AG04450 (cell line): ENCODE results near the gene ST6GALNAC2. TPM values are rescaled to one million over a fixed set of nuclear protein-coding genes. Genes with fewer than 3 reads are reported as not detected.

ENCODE experiments used
- CTCF ChIA-PET: fragments of 300-600, 350-600 bp; formaldehyde crosslinking; extraction: SDS; loops from one replicate; lab custom pipeline; 2022; ENCODE audit warnings: antibody characterized with exemption, inconsistent platforms; lab: Charles Lee
- POLR2A ChIA-PET: fragments of 350-600 bp; formaldehyde crosslinking; extraction: SDS; loops from one replicate; lab custom pipeline; 2021; ENCODE audit warnings: antibody characterized with exemption, inconsistent platforms; lab: Yijun Ruan, JAX
- DNase-seq: peaks from one replicate; pipeline ENCODE4 v3.0.0-alpha.2; 2011; ENCODE audit warnings: low read depth, low spot score
- H3K27ac ChIP-seq: one replicate; pipeline ENCODE4 v1.5.1; 2012; ENCODE audit warnings: low read depth, low read length, control low read depth
- H3K27me3 ChIP-seq: one replicate; pipeline ENCODE4 v1.6.0; 2012; ENCODE audit warnings: low read length; ENCODE audit not compliant: control insufficient read depth, insufficient read depth
- H3K4me3 ChIP-seq: 2 replicates; pipeline ENCODE4 v1.5.1; 2011; ENCODE audit warnings: mild to moderate bottlenecking, low read depth, low read length, control low read depth
- H3K9me3 ChIP-seq: 2 replicates; pipeline ENCODE4 v1.5.1; 2012; ENCODE audit warnings: low read length; ENCODE audit not compliant: control insufficient read depth, insufficient read depth
- CTCF ChIP-seq: IDR thresholded peaks from 2 replicates; pipeline ENCODE4 v1.5.1; 2011; ENCODE audit warnings: low read depth, low read length, control low read depth, inconsistent platforms
- polyA plus RNA-seq: library from polyadenylated mRNA; depleted of rRNA; stranded (reverse); fragments of >200 nt; gene quantifications from 2 replicates; pipeline ENCODE4 v1.2.3, GENCODE V29; 2011

ST6GALNAC2 gene
- polyA plus RNA-seq, 1 experiment = 0.36 TPM

DNA sequence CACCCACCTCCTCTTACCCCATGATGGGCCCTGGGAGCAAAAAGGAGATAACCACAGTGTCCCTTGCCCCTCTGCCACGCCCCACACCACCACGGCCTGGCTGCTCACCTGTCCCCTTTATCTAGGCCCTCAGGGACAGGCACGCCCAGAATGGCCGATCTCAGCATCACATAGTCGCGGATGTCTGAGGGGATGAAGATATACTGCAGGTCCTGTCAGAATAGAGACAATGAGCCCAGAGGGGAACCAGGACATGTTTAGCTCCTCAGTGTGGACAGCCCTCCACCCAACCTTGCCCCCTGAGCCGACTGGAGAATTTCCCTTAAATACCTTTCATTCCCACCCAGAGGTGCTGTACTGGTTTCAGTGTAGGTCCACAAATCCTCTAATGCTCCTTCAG, 15.2 kb downstream of the ST6GALNAC2 start:
- DNase-seq = no peak
- H3K27ac ChIP-seq = no peak overlapping the region
- POLR2A ChIA-PET = no interaction called here
- peaks cover 12% of the 10 kb centered on the region for H3K9me3 ChIP-seq
- no peak overlapping the region for H3K4me3 ChIP-seq
- TF ChIP-seq CTCF = no peak
- CTCF ChIA-PET = interaction anchor here (1.6 kb wide), 1 partner anchor 53 kb away, joined by 6 read pairs; no protein-coding TSS in a partner anchor
- no peaks in the 10 kb centered on the region for H3K27me3 ChIP-seq

DNA sequence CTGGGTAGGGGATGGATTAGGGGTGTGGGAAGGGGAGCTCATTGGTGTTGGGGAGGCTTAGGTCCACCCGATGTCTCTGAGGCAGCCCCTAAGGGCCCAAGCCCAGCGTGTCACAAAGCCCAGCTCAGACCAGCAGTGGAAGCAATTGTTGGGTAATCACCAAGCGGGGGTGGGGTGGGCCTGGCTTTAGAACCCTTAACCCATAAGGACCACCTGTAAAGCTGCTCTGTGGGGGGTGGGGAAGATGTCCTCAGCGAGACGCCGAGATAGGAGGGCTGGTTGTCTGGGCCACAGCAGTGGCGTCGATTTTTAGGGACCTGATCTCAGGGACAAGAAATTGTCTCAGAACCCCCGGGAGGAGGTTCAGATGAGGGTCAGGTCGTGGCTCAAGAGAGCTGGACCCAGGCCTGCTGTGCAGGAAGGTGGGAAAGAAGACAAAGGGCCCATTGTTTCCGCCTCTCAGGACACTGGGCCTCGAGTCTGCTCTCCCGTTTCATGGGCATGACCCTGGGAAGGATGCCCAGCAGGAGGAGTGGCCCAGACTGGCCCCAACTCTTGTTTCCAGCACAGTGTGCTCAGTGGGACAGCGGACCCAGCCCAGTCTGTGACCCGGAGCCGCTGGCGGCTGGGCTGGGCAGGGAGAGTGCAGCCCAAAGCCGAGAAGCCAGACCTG, 15.9 kb downstream of the ST6GALNAC2 start:
- Histone ChIP-seq H3K27me3 (no peaks in the 10 kb centered on the region), H3K9me3 (peaks cover 12% of the 10 kb centered on the region), H3K27ac (no peak overlapping the region), H3K4me3 (no peak overlapping the region)
- DNase-seq = no peak
- POLR2A ChIA-PET = no interaction called here
- CTCF ChIA-PET = interaction anchor here (1.6 kb wide), 1 partner anchor 54 kb away, joined by 6 read pairs; no protein-coding TSS in a partner anchor
- TF ChIP-seq CTCF = no peak

GRCh38 chr17:76568811-76569221, 16.8 kb downstream of the ST6GALNAC2 start:
- no peaks in the 10 kb centered on the region for H3K27me3 ChIP-seq
- ChIA-PET POLR2A (no interaction called here), CTCF (no interaction called here)
- H3K4me3 ChIP-seq = no peak overlapping the region
- H3K9me3 ChIP-seq = peaks cover 12% of the 10 kb centered on the region
- H3K27ac ChIP-seq = no peak overlapping the region
- no peak for TF ChIP-seq CTCF
- no peak for DNase-seq

DNA sequence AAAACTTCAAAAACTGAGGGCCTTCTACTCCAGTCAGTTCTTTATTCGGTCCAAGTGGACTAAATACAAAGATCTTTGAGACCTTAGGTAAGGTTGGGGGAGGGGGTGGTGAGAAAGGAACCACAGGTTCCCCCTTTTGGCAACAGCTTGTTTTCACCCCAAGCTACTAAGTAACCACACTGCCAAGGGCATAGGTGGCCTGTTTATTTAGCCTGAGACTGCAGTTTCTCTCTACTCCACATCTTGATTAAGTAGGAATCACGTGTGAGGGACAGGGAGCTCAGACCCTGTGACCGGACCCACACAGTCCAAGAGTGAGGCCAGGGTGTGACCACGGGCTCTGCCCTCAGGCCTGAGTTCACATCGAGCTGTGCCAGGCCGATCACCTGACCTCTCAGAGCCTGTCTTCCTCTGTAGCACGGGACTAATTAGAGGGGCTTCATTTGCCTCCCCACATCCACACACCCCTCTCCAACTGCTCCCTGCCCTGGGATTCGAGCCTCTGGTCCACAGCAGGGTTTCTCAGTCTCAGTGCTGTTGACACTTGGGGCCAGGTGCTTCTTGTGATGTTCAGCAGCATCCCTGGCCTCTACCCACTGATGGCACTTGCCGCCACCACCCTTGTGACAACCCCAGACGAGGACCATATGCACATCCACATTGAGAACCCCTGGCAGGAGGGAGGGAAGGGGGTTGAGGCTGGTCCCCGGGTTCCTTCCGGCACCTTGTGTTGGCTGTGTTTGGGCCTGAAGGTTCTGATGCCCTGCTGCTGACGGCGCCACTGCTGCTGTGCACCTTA, 17.8 kb downstream of the ST6GALNAC2 start:
- Histone ChIP-seq H3K27ac (no peak overlapping the region), H3K9me3 (peaks cover 12% of the 10 kb centered on the region), H3K4me3 (no peak overlapping the region), H3K27me3 (no peaks in the 10 kb centered on the region)
- CTCF ChIA-PET = interaction anchor here (2.1 kb wide), 1 partner anchor 45 kb away, joined by 10 read pairs; no protein-coding TSS in a partner anchor
- POLR2A ChIA-PET = interaction anchor here (0.6 to 1.7 kb wide), 4 partner anchors 14 to 55 kb away, joined by 3 to 7 read pairs (median 4); no protein-coding TSS in a partner anchor
- no peak for TF ChIP-seq CTCF
- DNase-seq = no peak
